HEK293T (cell line): ENCODE measurements around the gene RAB6B.

Source experiments
- ARNT ChIP-seq: fragments of 450-650 bp; IDR thresholded peaks from 2 replicates; pipeline ENCODE4 v1.6.1; 2017; ENCODE audit warnings: mild to moderate bottlenecking
- ELF4 ChIP-seq: fragments of 450-650 bp; IDR thresholded peaks from 2 replicates; pipeline ENCODE4 v1.6.1; 2017; ENCODE audit warnings: antibody characterized with exemption
- FOXK2 ChIP-seq: fragments of 450-650 bp; IDR thresholded peaks from 2 replicates; pipeline ENCODE4 v1.6.1; 2016; ENCODE audit warnings: mild to moderate bottlenecking
- FOXM1 ChIP-seq: fragments of 450-650 bp; IDR thresholded peaks from 2 replicates; pipeline ENCODE4 v1.6.1; 2017; ENCODE audit warnings: mild to moderate bottlenecking, borderline replicate concordance
- SUZ12 ChIP-seq: fragments of 450-650 bp; IDR thresholded peaks from 2 replicates; pipeline ENCODE4 v1.6.1; 2016; ENCODE audit warnings: mild to moderate bottlenecking
- TARDBP ChIP-seq: fragments of 450-650 bp; IDR thresholded peaks from 2 replicates; pipeline ENCODE4 v1.6.1; 2016
- ZNF384 ChIP-seq: fragments of 450-650 bp; IDR thresholded peaks from 2 replicates; pipeline ENCODE4 v1.6.1; 2016

GRCh38 chr3:133914839-133915600, 19.3 kb upstream of the RAB6B start:
- no peak for TF ChIP-seq FOXM1
- TF ChIP-seq ZNF384 = no peak
- no peak for TF ChIP-seq ELF4
- TF ChIP-seq FOXK2 = no peak
- TF ChIP-seq SUZ12 = no peak
- no peak for TF ChIP-seq ARNT
- no peak for TF ChIP-seq TARDBP
